SU-DHL-6 (cell line): ENCODE measurements around the gene CLDN4.

Experiments used
- EZH2phosphoT487 ChIP-seq: fragments of 200-600 bp; sonication (generic), shearing (Covaris generic); conservative IDR thresholded peaks from 2 replicates; pipeline ENCODE4 v1.6.1; 2018; ENCODE audit warnings: mild to moderate bottlenecking, antibody characterized with exemption, low read length, moderate library complexity, mixed read lengths
- TF ChIP-seq, protein P1 (sequence below): fragments of 200-600 bp; sonication (generic); IDR thresholded peaks from one replicate; pipeline ENCODE4 v1.5.1; 2017; ENCODE audit warnings: antibody characterized with exemption, mild to moderate bottlenecking, low read length, moderate library complexity; ENCODE audit not compliant: insufficient read depth, poor library complexity, severe bottlenecking

DNA sequence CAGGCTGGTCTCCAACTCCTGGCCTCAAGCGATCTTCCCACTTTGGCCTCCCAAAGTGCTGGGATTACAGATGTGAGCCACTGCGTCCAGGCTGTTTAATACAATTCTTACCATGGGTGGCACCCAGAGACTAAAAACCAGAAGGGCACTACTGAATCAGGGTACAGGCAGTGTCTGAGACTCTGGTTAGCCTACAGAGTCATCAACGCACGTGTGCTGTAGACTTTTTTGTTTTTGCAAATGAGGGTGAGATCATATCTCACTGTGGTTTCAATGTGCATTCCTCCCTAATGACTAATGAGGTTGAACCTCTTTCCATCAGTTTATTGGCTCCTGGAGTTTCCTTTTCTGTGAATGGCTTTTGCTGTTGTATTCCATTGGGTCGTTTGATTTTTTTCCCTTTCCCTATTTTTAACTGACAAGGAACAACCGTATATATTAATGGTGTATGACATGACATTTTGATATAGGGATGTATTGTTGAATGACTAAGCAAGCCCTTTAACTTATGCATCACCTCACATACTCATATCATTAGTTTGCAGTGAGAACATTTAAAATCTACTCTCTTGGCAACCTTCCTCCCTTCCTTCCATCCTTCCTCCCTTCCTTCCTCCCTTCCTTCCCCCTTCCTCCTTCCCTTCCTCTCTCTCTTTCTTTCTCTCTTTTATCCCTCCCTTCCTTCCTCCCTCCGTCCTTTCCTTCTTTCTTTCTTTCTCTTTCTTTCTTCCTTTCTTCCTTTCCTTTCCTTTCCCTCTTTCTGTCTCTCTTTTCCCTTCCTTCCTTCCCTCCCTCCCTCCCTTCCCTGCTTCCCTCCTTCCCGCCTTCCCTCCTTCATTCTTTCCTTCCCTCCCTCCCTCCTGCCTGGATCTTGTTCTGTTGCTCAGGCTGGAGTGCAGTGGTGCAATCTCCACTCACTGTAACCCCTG, 20.9 kb downstream of the CLDN4 start:
- TF ChIP-seq, protein P1, sequence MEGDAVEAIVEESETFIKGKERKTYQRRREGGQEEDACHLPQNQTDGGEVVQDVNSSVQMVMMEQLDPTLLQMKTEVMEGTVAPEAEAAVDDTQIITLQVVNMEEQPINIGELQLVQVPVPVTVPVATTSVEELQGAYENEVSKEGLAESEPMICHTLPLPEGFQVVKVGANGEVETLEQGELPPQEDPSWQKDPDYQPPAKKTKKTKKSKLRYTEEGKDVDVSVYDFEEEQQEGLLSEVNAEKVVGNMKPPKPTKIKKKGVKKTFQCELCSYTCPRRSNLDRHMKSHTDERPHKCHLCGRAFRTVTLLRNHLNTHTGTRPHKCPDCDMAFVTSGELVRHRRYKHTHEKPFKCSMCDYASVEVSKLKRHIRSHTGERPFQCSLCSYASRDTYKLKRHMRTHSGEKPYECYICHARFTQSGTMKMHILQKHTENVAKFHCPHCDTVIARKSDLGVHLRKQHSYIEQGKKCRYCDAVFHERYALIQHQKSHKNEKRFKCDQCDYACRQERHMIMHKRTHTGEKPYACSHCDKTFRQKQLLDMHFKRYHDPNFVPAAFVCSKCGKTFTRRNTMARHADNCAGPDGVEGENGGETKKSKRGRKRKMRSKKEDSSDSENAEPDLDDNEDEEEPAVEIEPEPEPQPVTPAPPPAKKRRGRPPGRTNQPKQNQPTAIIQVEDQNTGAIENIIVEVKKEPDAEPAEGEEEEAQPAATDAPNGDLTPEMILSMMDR = no peak
- no peak for TF ChIP-seq EZH2phosphoT487
